Head of caudate nucleus (tissue), 42 donors: ENCODE results near the gene NTMT2.
"Not testable (repeated sequence)": the region's sequence is repeated elsewhere in the genome, so short reads cannot be mapped to it uniquely, and the experiment has no call there.

ENCODE experiments used
- DNase-seq, 42 donors: peaks; one replicate each; pipeline versions ENCODE4 v3.0.0 to v3.0.0-alpha.2; 2020 to 2021; ENCODE audit warnings: mixed read lengths in 7 of 42
- intact Hi-C: fragments of 100-400 bp; cut with DNase I; formaldehyde crosslinking; loops from one replicate; pipeline ENCODE4 v1.15.0; 2022

Gene NTMT2

DNA sequence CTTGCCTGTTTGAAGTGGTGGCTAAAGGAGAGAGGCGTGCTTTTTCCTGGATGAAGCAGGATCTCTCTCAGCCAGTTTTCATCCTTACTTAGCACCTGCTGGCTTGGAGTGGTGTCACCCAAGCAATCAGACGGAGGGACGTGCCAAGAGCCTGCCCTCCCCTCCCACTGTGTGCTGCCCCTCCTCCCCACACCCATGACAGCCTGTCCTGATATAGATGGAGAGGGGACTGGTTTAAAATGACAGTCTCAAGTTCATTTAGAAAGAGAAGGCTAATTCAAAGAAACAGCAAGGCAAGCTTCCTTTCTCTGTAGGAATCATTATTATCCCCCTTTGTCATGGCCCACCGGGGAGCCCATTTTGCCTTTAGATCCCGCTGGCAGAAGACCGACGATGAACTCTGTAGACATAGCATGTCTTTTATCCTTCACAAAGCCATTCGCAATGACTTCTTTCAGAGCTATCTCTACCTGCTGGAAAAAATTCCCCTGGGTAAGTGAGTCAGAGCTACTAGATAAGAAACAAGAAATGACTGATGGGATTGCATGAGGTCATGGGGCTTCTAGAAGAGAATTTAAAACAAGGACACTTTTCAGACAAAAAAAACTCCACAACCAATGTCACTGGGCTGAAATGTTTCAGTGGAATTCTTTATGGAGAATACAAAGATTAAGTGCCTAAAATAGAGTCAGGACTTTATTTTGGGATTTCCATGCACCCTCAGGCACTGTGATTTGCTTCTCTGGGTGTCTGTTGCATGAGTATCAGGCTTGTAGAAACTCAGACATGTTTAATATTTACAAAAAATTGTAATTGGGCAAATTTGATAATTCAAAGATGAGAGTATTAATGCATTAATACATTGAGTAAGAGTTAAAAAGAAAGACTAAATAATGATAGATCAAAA lies at the start of gene NTMT2:
Gene NTMT2, plus strand, starts transcription at position 190 of the 907 bp plus-strand sequence. Its CDS starts 149 bp downstream, at position 339.
- DNase-seq: no peak
- intact Hi-C loops: no loop called here

DNA sequence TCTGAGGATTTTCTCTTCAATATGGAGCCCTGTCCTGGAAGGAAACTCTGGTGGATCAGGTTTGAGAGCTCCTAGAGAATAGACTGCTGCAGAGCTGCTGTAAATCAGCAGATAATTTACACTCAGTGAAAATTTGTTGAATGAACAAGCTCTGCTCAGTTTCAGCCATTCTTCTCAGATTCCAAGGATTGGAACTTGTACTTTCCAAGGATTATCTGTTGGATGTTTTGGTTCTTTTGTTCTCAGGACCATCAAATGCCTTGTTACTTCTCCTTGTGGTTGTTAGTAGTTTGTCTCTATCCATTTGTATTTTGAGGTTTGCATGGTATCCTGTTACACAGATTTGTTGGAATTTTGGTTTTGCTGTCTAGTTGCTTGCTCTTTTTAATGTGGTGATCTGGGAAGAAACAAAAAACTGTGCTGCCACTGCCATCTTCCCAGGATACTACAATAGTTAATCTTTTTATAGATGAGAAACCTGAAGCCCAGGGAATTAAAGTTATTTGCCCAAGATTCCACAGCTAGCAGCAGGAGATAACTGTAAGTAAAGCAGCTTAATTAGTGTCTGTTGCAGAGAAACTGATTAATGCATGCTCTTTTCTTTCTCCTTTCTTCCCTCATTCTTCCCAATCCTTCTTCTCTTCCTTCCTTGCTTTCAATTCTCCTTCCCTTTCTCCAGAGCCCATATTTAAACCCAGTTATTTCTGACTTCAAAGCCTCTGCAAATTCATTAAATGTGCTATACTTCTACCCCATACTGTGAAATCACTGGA lies 49.6 kb upstream of the NTMT2 start:
- no peak for DNase-seq
- intact Hi-C loops: no loop called here

DNA sequence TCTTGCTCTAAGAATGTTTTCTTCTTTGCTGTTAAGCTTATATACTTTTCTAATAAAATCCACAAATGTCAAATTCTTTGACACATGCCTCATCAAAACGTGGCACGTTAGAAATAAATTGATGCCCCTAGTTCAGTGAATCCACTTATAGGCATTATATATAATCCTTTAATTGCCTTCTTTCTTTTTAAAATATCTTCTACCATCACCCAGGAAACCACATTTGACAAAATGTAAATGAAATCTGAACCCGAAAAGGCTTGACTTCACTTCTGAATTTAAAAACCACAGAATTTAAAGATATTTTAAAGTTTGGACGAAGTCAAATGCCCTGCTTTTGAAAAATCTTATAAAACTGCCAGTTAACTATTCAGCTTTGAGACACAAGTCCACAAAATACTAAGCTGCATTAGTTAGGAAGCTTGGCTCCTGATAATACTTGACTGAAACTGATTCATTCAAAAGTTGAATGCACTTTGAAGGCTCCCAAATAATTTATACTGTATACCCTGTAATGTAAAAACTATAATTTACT lies 48.9 kb upstream of the NTMT2 start:
- no peak for DNase-seq
- intact Hi-C loops: no loop called here

DNA sequence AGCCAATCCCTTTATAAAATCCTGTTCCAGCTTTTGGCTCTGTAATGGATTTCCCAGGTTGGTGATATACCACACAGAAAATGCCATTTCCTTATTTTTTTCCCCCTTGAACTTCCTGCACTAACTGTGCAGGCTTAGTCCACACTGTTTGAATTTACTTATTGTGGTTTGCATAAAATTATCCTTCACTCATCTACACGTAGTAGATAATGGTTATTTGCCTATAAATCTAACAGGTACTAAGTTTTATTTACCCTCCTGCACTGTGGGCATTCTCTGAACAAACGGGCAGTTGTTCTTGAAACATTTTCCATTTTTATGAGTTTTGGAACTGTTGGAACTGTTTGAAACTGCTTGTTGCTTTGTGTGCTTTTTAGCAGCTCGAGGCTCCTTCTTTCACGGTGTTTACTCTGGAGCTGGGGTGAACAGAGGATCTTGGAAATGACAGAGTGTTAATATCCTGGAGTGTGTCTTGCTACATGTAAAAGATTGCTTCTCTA lies 48.3 kb upstream of the NTMT2 start:
- no peak for DNase-seq
- intact Hi-C loops: no loop called here

DNA sequence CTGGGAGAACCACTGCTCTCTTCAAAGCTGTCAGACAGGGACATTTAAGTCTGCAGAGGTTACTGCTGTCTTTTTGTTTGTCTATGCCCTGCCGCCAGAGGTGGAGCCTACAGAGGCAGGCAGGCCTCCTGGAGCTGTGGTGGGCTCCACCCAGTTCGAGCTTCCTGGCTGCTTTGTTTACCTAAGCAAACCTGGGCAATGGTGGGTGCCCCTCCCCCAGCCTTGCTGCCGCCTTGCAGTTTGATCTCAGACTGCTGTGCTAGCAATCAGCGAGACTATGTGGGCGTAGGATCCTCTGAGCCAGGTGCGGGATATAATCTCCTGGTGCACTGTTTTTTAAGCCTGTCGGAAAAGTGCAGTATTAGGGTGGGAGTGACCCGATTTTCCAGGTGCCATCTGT lies 32.6 kb upstream of the NTMT2 start:
- intact Hi-C loops, DNase-seq: not testable (repeated sequence)

DNA sequence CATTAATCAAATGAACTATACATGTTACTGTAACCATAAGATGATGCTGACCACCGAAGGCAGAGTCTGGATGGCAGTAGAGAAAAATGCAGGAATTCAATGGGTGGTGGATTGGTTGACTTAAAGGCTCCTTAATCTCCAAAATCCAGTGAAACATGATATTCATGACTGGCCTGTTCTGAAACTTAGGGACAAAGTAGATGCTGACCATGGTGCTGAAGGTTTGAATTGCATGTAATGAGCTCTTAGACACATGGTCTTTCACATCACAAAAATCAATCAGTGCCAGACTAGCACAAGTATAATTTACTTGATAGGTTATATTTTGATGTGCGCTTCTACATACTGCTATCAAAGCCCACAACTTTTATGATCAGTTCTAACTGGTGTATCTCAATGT lies 30.9 kb upstream of the NTMT2 start:
- no peak for DNase-seq
- intact Hi-C loops: no loop called here

DNA sequence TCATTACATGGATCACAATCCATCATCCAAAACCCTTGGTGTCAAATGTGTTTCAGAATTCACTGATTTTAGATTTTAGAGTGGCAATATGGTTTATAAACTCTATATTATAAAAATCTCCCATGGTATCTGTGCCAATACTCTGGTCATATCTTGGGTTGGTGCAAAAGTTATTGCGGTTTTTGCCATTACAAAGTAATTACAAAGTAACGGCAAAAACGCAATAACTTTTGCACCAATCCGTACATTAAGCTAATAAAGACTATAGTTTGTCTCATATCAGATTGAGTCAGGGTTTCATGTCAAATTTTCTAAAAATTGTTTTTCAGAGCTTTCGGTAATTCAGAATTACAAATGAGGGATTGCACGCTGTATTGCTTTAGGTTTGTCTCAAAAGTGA lies 23.4 kb upstream of the NTMT2 start:
- no peak for DNase-seq
- intact Hi-C loops: no loop called here

DNA sequence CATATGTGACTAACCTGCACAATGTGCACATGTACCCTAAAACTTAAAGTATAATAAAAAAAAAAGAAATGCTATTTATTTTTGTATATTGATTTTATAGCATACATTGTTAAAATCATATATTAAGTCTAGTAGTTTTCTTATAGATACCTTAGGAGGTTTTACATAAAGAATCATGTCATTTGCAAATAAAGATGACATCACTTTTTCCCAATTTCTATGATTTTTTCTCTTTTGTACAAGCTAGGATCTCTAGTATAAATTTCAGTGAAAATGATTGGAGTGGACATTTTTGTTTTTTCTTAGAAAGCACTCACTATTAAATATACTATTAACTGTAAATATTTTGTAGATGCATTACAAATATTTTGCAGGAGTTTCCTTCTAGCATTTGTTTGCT lies 20.5 kb upstream of the NTMT2 start:
- DNase-seq: no peak

DNA sequence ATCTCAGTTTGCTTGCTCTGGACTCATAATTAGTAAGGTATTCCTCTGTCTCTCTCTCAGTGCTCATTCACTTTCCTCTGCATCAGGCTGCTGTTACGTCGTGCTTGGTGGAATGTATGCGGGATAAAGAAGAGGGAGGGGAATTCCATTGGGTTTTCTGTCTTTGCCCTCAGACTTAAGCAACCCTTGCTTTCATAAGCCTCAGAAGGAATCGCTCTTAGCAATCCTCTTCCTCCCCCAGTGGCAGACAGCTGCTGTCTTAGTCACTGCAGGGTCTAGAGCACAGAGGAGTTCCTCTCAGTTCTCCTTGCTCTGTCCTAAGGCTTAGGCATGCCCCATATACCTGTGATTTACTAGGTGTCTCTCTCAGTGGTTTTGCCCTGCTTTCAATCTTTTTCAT lies 19.1 kb upstream of the NTMT2 start:
- DNase-seq: no peak
- intact Hi-C loops: no loop called here

More for the DNA sequence above, 20.5 kb upstream of the NTMT2 start:
- intact Hi-C loops: no loop called here

DNA sequence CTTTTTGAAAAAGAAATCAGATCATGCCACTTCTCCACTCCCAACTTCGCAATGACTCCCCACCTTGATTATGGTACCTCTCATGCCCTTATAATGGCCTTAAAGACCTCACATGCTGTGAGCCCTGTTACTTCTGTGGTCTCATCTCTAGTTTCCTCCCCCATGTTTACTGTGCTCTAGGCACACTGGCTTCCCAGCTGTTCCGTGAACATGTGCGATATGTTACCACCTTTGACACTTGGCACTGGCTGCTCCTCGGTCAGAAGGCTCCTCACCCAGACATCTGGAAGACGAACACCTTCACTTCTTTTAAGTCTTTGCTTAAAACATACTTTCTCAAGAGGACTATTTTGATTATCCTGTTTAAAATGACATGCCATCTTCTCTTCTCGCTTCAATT lies 14.3 kb upstream of the NTMT2 start:
- no peak for DNase-seq
- intact Hi-C loops: no loop called here

DNA sequence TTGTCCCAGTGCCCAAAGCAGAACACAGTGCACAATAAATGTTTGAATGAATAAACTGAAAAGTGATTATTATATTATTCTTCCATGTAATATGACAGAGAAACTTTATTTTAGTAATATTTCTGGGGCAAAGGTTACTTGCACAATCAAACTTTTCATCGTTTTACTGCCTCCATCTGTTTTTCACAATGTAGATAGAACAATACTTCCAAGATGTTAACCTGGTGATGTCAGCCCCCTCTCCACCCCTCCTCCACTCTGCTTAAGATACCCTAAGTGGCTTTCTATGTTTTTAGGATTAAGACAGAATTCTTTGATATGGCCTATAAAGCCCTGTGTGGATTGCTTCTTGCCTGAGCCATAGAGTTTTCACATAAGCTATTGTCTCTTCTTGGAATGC lies 13.8 kb upstream of the NTMT2 start:
- DNase-seq: no peak
- intact Hi-C loops: no loop called here

DNA sequence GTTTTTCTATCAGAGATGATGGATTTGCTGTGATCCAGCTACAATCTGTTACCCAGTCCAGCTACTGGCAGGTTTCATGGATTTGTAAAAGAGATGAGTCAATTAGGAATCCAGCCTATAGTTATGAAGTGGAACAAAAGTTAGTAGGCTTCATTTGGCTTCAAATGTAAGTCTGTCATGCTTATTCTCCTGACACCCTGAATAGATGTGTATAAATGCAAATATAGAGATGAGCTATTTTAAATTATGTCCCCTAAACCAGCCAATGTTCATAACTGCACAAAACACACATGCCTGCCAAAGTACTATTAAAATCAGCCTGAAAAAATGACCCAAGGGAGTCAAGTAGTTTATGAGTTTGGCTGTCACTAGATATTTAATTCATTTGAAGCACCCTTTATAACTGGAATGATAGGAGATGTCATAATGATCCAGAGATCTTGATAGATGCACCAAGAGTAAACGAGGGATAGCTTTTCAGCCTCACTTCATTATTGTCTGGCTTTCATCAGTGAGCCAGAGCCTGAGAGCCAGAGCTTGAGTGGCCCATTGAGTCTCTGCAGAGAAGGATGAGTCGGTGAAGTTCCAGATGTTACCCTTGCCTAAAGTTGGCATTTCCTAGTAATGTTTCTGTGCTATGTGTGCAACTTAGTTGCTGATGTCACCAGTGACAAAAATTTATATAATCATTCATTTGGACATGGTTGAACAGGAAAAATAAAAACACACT lies 11.8 kb upstream of the NTMT2 start:
- intact Hi-C loops: no loop called here
- DNase-seq: no peak

DNA sequence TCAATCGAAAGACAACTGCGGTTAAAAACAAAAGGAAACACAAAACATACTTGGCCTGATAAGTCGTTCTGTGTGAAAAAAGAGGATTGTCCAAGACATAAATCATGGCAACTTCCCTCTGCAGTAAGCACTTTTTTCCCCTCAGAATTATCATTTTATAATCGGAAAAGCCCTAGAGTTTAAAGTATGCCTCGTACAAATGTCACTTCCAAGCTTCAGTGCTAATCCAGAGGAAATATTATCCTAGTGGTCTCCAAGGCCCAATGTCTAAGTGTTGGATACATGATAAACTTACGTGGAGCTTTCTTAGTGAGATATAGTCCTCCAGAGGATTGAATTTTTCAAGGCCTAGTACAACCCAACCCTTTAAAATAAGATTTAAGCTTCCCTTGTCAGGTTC lies 11.2 kb upstream of the NTMT2 start:
- intact Hi-C loops: no loop called here
- no peak for DNase-seq

DNA sequence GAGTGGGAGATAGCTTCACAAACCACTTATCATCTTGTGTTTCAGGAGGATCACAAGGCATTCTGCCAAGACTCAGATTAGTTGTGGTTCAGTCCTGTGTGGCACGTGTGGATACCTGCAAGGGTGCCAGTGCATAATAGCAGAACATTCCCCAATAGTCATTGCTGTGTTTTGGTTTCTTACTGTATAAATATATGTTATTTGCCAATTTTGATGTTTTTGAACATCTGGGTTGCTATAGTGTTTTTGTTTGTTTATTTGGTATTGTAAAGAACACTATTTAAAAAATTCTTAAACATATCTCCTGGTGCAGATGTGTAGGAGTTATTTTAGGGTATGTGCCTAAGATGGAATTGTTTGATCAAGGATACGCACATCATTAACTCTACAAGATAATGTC lies 5.4 kb upstream of the NTMT2 start:
- no peak for DNase-seq
- intact Hi-C loops: no loop called here

DNA sequence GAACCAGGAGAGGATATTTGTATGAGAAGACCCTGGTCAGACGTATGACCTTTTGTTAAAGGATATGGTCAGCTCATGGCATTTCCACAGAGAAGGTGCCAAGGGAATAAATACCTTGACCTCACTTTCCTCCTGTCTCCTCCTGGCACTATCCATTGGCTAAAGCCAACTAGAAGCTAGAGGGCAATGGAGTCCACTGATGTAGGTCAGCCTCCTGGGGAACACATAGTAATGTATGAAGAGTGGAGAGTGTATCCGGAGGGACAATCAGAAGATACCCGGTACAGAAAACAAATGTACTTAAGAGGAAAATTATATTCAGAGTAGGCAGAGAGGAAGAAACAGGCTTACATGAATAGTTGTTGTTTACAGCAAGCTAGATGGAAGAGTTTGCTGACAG lies 698 bp upstream of the NTMT2 start:
- no peak for DNase-seq
- intact Hi-C loops: no loop called here

DNA sequence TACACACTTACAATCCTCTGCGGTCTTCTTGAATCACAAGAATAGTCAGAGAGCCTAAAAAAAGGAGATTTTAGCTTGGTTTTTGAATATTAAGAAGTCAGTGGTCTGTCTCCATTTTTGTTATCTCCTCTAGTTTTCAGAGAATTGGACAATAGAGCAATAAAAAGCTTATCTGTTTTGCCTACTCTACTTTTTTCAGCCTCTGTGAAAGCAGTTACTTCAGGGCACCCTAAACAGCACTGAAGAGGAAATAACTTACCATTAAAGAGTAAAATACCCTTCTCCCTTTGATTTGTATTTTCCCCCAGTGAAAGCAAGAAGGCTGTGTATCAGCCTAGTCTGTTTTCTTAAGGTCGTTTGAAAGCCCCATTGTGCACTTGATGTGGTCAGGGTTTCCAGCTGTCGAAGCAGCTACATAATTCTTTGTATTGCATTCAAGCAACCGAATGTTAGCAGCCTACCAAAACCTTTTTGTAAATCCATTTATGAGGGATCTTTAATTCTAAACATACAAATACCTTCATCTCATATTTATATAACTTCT lies 1.0 kb downstream of the NTMT2 start:
- intact Hi-C loops: no loop called here
- DNase-seq: no peak

DNA sequence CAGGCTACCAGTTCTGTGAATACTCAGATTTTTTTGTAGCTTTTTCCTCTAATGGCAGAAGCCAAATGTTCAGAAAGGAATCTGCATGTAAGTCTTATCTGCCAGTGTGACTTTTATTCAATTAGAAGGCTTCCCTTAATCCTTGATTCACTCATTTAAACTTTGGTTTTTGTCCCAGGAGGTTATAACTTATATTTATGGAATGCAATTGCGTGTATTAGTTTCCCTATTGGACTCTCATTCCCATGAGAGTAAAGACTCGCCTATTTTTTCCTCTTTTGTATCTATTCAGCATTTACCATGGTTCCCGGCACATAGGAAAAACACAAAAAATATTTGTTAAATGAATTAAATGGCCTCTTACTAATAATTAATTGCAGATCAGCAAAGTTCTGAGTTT lies 3.5 kb downstream of the NTMT2 start:
- intact Hi-C loops: no loop called here
- no peak for DNase-seq

DNA sequence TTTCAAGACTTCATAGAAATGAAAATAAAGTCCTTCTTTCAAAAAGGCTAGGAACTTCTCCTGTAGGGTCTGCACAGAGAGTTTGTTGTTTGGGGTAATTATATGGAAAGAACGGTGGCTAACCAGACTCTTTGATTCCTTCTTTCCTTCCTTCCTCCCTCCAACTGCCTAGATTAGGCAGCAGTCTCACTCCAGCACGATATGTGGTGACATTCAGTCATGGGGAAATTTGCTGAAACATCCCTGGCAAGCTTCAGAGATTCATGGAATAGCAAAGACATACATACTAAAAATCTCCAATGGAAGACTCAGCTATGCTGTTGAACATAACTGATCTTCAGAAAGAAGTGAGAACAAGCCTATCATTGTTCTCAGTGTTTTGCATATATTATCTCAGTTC lies 4.3 kb downstream of the NTMT2 start:
- intact Hi-C loops: no loop called here
- no peak for DNase-seq

DNA sequence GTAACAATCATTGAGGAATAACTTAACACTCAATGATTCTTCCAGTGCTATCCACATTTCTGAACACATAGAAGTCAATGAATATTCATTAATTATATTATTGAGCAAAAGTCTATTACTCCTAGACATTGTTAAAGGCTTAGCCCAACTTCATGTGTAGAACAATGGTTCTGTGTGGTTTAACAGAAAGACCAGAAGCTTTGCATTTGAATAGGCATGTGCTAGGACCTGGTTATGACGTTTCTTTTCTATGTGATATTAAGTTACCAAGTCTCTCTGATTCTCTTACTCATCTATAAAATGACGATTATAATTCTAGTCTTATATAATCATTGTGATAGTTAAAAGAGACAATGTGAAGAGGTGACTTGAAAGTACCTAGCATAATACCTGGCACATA lies 5.2 kb downstream of the NTMT2 start:
- DNase-seq: no peak
- intact Hi-C loops: no loop called here
